IMR-90 (cell line): ENCODE measurements around the gene MEGF11. TPM values are rescaled to one million over a fixed set of nuclear protein-coding genes. Genes with fewer than 3 reads are reported as not detected.

ENCODE experiments used
- ATAC-seq: fragments of 200-7000 bp; cut with Tn5 transposase; 2 replicates; pipeline ENCODE4 v1.9.1; 2020; ENCODE audit warnings: low read depth, mild to moderate bottlenecking, moderate library complexity
- BruUV-seq: library from RNA; stranded (reverse); fragments of 400-500 nt; replicated peaks from 2 replicates; lab custom pipeline; 2021; lab: Mats Ljungman, UMichigan
- CTCF ChIA-PET: fragments of 300-600 bp; formaldehyde crosslinking; extraction: SDS; loops from one replicate; lab custom pipeline; 2021; ENCODE audit warnings: antibody characterized with exemption; lab: Yijun Ruan, JAX
- POLR2A ChIA-PET: fragments of 300-600 bp; sonication (Branson Sonifier 250); formaldehyde crosslinking; loops from one replicate; lab custom pipeline; 2022; ENCODE audit warnings: antibody characterized with exemption; ENCODE audit not compliant: unreplicated experiment; lab: Charles Lee
- DNase-seq: peaks from one replicate; pipeline ENCODE4 v3.0.0; 2013
- H2AFZ ChIP-seq: replicated peaks from 2 replicates; pipeline ENCODE3; 2013; ENCODE audit warnings: low read length, mild to moderate bottlenecking; ENCODE audit not compliant: poor library complexity
- H2AK5ac ChIP-seq: 2 replicates; pipeline ENCODE4 v1.6.1; 2013; ENCODE audit warnings: low read depth, low read length, inconsistent platforms
- H2AK9ac ChIP-seq: replicated peaks from 2 replicates; pipeline ENCODE3; 2013; ENCODE audit warnings: mild to moderate bottlenecking, low read depth, low read length, moderate library complexity; ENCODE audit not compliant: poor library complexity
- H2BK120ac ChIP-seq: 2 replicates; pipeline ENCODE4 v1.6.1; 2013; ENCODE audit warnings: low read depth, low read length, inconsistent platforms
- H2BK15ac ChIP-seq: 3 replicates; pipeline ENCODE4 v1.6.1; 2013; ENCODE audit warnings: low read depth, low read length, inconsistent platforms
- H2BK20ac ChIP-seq: 2 replicates; pipeline ENCODE4 v1.6.1; 2013; ENCODE audit warnings: low read depth, mild to moderate bottlenecking, inconsistent platforms, low read length, moderate library complexity
- H2BK5ac ChIP-seq: 2 replicates; pipeline ENCODE4 v1.6.1; 2013; ENCODE audit warnings: mild to moderate bottlenecking, low read depth, low read length, inconsistent platforms; ENCODE audit not compliant: poor library complexity, severe bottlenecking
- H3K14ac ChIP-seq: replicated peaks from 2 replicates; pipeline ENCODE4 v1.6.1; 2013; ENCODE audit warnings: low read depth, low read length, inconsistent platforms
- H3K18ac ChIP-seq: 2 replicates; pipeline ENCODE4 v1.6.1; 2013; ENCODE audit warnings: low read depth, low read length, control low read depth
- H3K23ac ChIP-seq: 2 replicates; pipeline ENCODE4 v1.6.1; 2013; ENCODE audit warnings: low read depth, low read length, inconsistent platforms
- H3K27ac ChIP-seq: 2 replicates; pipeline ENCODE4 v1.5.1; 2013; ENCODE audit warnings: mild to moderate bottlenecking, control low read depth, low read length; ENCODE audit not compliant: insufficient read depth
- H3K27me3 ChIP-seq: 2 replicates; pipeline ENCODE4 v1.6.1; 2013; ENCODE audit warnings: low read length; ENCODE audit not compliant: control insufficient read depth, insufficient read depth
- H3K36me3 ChIP-seq: 2 replicates; pipeline ENCODE4 v1.6.1; 2013; ENCODE audit warnings: low read length, mixed read lengths; ENCODE audit not compliant: control insufficient read depth, insufficient read depth
- H3K4ac ChIP-seq: 2 replicates; pipeline ENCODE4 v1.6.1; 2013; ENCODE audit warnings: low read depth, low read length, inconsistent platforms
- H3K4me1 ChIP-seq: 2 replicates; pipeline ENCODE4 v1.6.1; 2013; ENCODE audit warnings: low read length, mixed read lengths; ENCODE audit not compliant: control insufficient read depth, insufficient read depth
- H3K4me2 ChIP-seq: 2 replicates; pipeline ENCODE4 v1.6.1; 2013; ENCODE audit warnings: low read depth, mild to moderate bottlenecking, control low read depth, low read length, moderate library complexity
- H3K4me3 ChIP-seq: 2 replicates; pipeline ENCODE4 v1.5.1; 2013; ENCODE audit warnings: low read depth, mild to moderate bottlenecking, control low read depth, low read length, moderate library complexity; ENCODE audit not compliant: insufficient read depth
- H3K56ac ChIP-seq: 2 replicates; pipeline ENCODE4 v1.6.1; 2013; ENCODE audit warnings: low read length, inconsistent platforms; ENCODE audit not compliant: insufficient read depth; ENCODE audit errors: extremely low read depth
- H3K79me1 ChIP-seq, 2 experiments: 2 replicates each; pipeline ENCODE4 v1.6.1; 2013; ENCODE audit warnings: low read length in 2 of 2, inconsistent platforms in 1 of 2, low read depth in 1 of 2
- H3K9ac ChIP-seq: 2 replicates; pipeline ENCODE4 v1.6.1; 2013; ENCODE audit warnings: low read depth, low read length, control low read depth
- H3K9me1 ChIP-seq: 2 replicates; pipeline ENCODE4 v1.6.1; 2013; ENCODE audit warnings: low read length, inconsistent platforms; ENCODE audit not compliant: insufficient read depth
- H3K9me3 ChIP-seq: 2 replicates; pipeline ENCODE4 v1.6.1; 2013; ENCODE audit warnings: low read length; ENCODE audit not compliant: control insufficient read depth, insufficient read depth
- H4K20me1 ChIP-seq: 2 replicates; pipeline ENCODE4 v1.6.1; 2013; ENCODE audit warnings: low read length, inconsistent platforms; ENCODE audit not compliant: insufficient read depth
- H4K5ac ChIP-seq: 2 replicates; pipeline ENCODE4 v1.6.1; 2013; ENCODE audit warnings: mild to moderate bottlenecking, low read depth, low read length, control low read depth
- H4K8ac ChIP-seq, 2 experiments: 2 replicates each; pipeline ENCODE4 v1.6.1; 2013; ENCODE audit warnings: low read depth in 2 of 2, low read length in 2 of 2, control low read depth in 1 of 2, inconsistent platforms in 1 of 2
- H4K91ac ChIP-seq: 2 replicates; pipeline ENCODE4 v1.6.1; 2013; ENCODE audit warnings: low read depth, low read length, inconsistent platforms; ENCODE audit not compliant: insufficient read depth
- BHLHE40 ChIP-seq: fragments of 150-350 bp; IDR thresholded peaks from 2 replicates; pipeline ENCODE4 v1.6.1; 2016; ENCODE audit warnings: mild to moderate bottlenecking, low read depth, low read length
- CHD1 ChIP-seq: IDR thresholded peaks from 2 replicates; pipeline ENCODE4 v1.6.1; 2012; ENCODE audit warnings: low read depth, low read length, improper control_type of control experiment
- FOS ChIP-seq: fragments of 150-350 bp; IDR thresholded peaks from 2 replicates; pipeline ENCODE4 v1.6.1; 2016; ENCODE audit warnings: low read depth, low read length
- MAFK ChIP-seq: IDR thresholded peaks from 2 replicates; pipeline ENCODE4 v1.6.1; 2012; ENCODE audit warnings: low read depth, low read length, improper control_type of control experiment
- MAZ ChIP-seq: IDR thresholded peaks from 2 replicates; pipeline ENCODE4 v1.6.1; 2012; ENCODE audit warnings: low read depth, mild to moderate bottlenecking, low read length, improper control_type of control experiment, moderate library complexity, borderline replicate concordance
- RFX5 ChIP-seq: IDR thresholded peaks from 2 replicates; pipeline ENCODE4 v1.8.0; 2012; ENCODE audit warnings: low read depth, mild to moderate bottlenecking, low read length, moderate library complexity
- WGBS, 2 experiments: methylation state at CpG; one replicate each; pipeline versions ENCODE4 v1.1.5 to v1.1.7; 2013; ENCODE audit warnings: missing lambda C conversion rate in 2 of 2; ENCODE audit not compliant: insufficient read length in 1 of 2; ENCODE audit errors: extremely low coverage in 2 of 2; 5-methylcytosine and 5-hydroxymethylcytosine counted together
- dilution Hi-C: fragments of 300-500 bp; cut with HindIII; formaldehyde crosslinking; loops from one replicate; pipeline ENCODE4 v1.14.3; 2018; ENCODE audit warnings: low sequenced_read_pairs; ENCODE audit not compliant: unreplicated experiment
- in situ Hi-C: fragments of 300-500 bp; cut with MboI; formaldehyde crosslinking; loops from 3 replicates; pipeline ENCODE4 v1.14.3; 2019; ENCODE audit warnings: low sequenced_read_pairs, inconsistent platforms, mixed read lengths
- intact Hi-C: fragments of 100-400 bp; cut with micrococcal nuclease; formaldehyde crosslinking; loops from 2 replicates; pipeline ENCODE4 v1.10.0; 2022
- polyA plus RNA-seq, 3 experiments: library from polyadenylated mRNA; depleted of rRNA; stranded (reverse); fragments of >200 nt; gene quantifications; 2 replicates each; pipeline ENCODE4 v1.2.3, GENCODE V29; 2012; ENCODE audit warnings: low replicate concordance in 1 of 3
- total RNA-seq: library from RNA; depleted of rRNA; stranded (reverse); fragments of >200 nt; gene quantifications from 2 replicates; pipeline ENCODE4 v1.2.3, GENCODE V29; 2012

MEGF11 gene
- total and polyA plus RNA-seq, 2 of the 4 experiments (the other 2 are of a cell fraction) = not detected

- Histone ChIP-seq H2BK15ac (no peak overlapping the region), H2BK20ac (no peak overlapping the region), H2AFZ (no peak overlapping the region), H3K9me1 (no peaks in the 10 kb centered on the region), H4K5ac (no peak overlapping the region), H3K14ac (no peak overlapping the region), H3K18ac (no peak overlapping the region), H3K9me3 (no peaks in the 10 kb centered on the region), H3K36me3 (peaks cover 27% of the 10 kb centered on the region), H3K56ac (no peak overlapping the region), H3K27me3 (no peaks in the 10 kb centered on the region), H2AK5ac (no peak overlapping the region), H3K4ac (no peak overlapping the region), H4K8ac (no peak overlapping the region), H2BK5ac (no peak overlapping the region), H3K9ac (no peak overlapping the region), H3K23ac (no peak overlapping the region), H3K79me1 (peaks cover 15 to 32% of the 10 kb centered on the region in 2 experiments), H4K20me1 (peaks cover 7% of the 10 kb centered on the region; the same call in 1 of the 2 replicates), H3K4me1 (no peaks in the 10 kb centered on the region), H2AK9ac (no peak overlapping the region), H3K4me2 (no peak overlapping the region), H2BK120ac (no peak overlapping the region), H4K91ac (no peak overlapping the region), H3K4me3 (no peak overlapping the region), H3K27ac (no peak overlapping the region)
- no CpG with 5 or more reads among the region's 3 CpGs for WGBS, 2 experiments
- ChIA-PET CTCF (interaction anchor here (0.6 kb wide), 1 partner anchor 55 kb away, joined by 4 read pairs; no protein-coding TSS in a partner anchor), POLR2A (no interaction called here)
- in situ Hi-C loops (no loop called here), dilution Hi-C loops (no loop called here), intact Hi-C loops (no loop called here)
- no TSS peak for BruUV-seq
- DNase-seq (no peak), ATAC-seq (no peak)
- no peak for TF ChIP-seq MAZ
- no peak for TF ChIP-seq RFX5
- TF ChIP-seq BHLHE40 = no peak
- TF ChIP-seq MAFK = no peak
- TF ChIP-seq FOS = no peak
- no peak for TF ChIP-seq CHD1
Measured at GRCh38 chr15:65887565-65887964, 366.0 kb downstream of the MEGF11 start.
